Stimulated activated CD8-positive, alpha-beta memory T cell treated with anti-CD3 and anti-CD28 coated beads, Interleukin-2, amount 100 ng/mL, for 1 hour (primary cell): Measurements from ENCODE around the gene ZNF333.
"Not testable (repeated sequence)": the region's sequence is repeated elsewhere in the genome, so short reads cannot be mapped to it uniquely, and the experiment has no call there.

Experiments
- DNase-seq, 2 donors: peaks; one replicate each; pipeline ENCODE4 v3.0.0-alpha.2; 2020; ENCODE audit warnings: low read depth in 2 of 2

ZNF333 gene

GRCh38 chr19:14768001-14768400, 78.2 kb downstream of the ZNF333 start:
- no peak for DNase-seq

- no peak for DNase-seq
Measured at GRCh38 chr19:14769201-14769600, 79.4 kb downstream of the ZNF333 start.

- no peak for DNase-seq
Measured at GRCh38 chr19:14770136-14770535, 80.3 kb downstream of the ZNF333 start.

- no peak for DNase-seq
Measured at GRCh38 chr19:14770944-14771839, 81.3 kb downstream of the ZNF333 start.

- no peak for DNase-seq
Measured at GRCh38 chr19:14772467-14772866, 82.6 kb downstream of the ZNF333 start.

GRCh38 chr19:14772995-14773394, 83.1 kb downstream of the ZNF333 start:
- DNase-seq: no peak

- not testable (repeated sequence) for DNase-seq
Measured at GRCh38 chr19:14773722-14774121, 83.9 kb downstream of the ZNF333 start.

- no peak for DNase-seq
Measured at GRCh38 chr19:14774373-14774772, 84.5 kb downstream of the ZNF333 start.

- not testable (repeated sequence) for DNase-seq
Measured at GRCh38 chr19:14775326-14775725, 85.5 kb downstream of the ZNF333 start.

GRCh38 chr19:14775869-14776586, 86.2 kb downstream of the ZNF333 start:
- DNase-seq: no peak

- DNase-seq: not testable (repeated sequence)
Measured at GRCh38 chr19:14777645-14778044, 87.8 kb downstream of the ZNF333 start.

GRCh38 chr19:14778110-14778845, 88.4 kb downstream of the ZNF333 start, which contains the start of gene ADGRE2:
Gene ADGRE2, minus strand, starts transcription at chr19:14778560. Its CDS starts 1,804 bp downstream, at chr19:14776756.
- DNase-seq: not testable (repeated sequence)

- no peak for DNase-seq
Measured at GRCh38 chr19:14779151-14779550, 89.3 kb downstream of the ZNF333 start.

GRCh38 chr19:14780622-14781225, 90.9 kb downstream of the ZNF333 start:
- not testable (repeated sequence) for DNase-seq

- not testable (repeated sequence) for DNase-seq
Measured at GRCh38 chr19:14781713-14782536, 92.1 kb downstream of the ZNF333 start.

- DNase-seq: no peak
Measured at GRCh38 chr19:14782626-14783409, 93.0 kb downstream of the ZNF333 start.
